Right lobe of liver (tissue), 4 donors: ENCODE data around the gene TARDBP.

Experiments used
- CTCF ChIP-seq, 4 donors: fragments of 200-600 bp in 3 of 4; fragments of 450-650 bp in 1 of 4; IDR thresholded peaks; one replicate each; pipeline versions ENCODE4 v1.5.1 to v1.8.0; 2016 to 2022; ENCODE audit warnings: antibody characterized with exemption in 4 of 4, mild to moderate bottlenecking in 2 of 4
- POLR2A ChIP-seq: fragments of 450-650 bp; IDR thresholded peaks from one replicate; pipeline ENCODE4 v1.6.1; 2017; ENCODE audit warnings: antibody characterized with exemption, mild to moderate bottlenecking
- donor health status: DM: no; HTN: no; CAD: no.
- donor health status: DM: no; HTN: no; CAD: no.
- donor health status: DM: no; HTN: yes; CAD: no.

- TF ChIP-seq POLR2A (no peak), CTCF (IDR thresholded peaks at IDR 0.05) (peak; percentile 93 to 98 (median 95))
Observed at GRCh38 chr1:11037740-11038182, 25.3 kb downstream of the TARDBP start.
